HepG2 (cell line): Measurements from ENCODE around the gene S100A5. TPM values are rescaled to one million over a fixed set of nuclear protein-coding genes. Genes with fewer than 3 reads are reported as not detected.

Experiments
- HINFP ChIP-seq: sonication (generic); formaldehyde crosslinking; IDR thresholded peaks from 2 replicates; pipeline ENCODE4 v1.4.0; 2020; ENCODE audit warnings: low read depth, mild to moderate bottlenecking, missing genetic modification reagents
- HOMEZ ChIP-seq: IDR thresholded peaks from 2 replicates; pipeline ENCODE4 v1.6.1; 2016; ENCODE audit warnings: low read depth
- IKZF5 ChIP-seq: IDR thresholded peaks from 2 replicates; pipeline ENCODE4 v1.6.1; 2018; ENCODE audit warnings: missing genetic modification reagents, mild to moderate bottlenecking, missing compliant biosample characterization
- JUN ChIP-seq: sonication (generic); formaldehyde crosslinking; IDR thresholded peaks from 2 replicates; pipeline ENCODE4 v1.4.0; 2020; ENCODE audit warnings: mild to moderate bottlenecking, missing genetic modification reagents
- KAT7 ChIP-seq: IDR thresholded peaks from 2 replicates; pipeline ENCODE4 v1.6.1; 2018; ENCODE audit warnings: borderline replicate concordance, missing compliant biosample characterization
- KDM1A ChIP-seq: IDR thresholded peaks from 2 replicates; pipeline ENCODE4 v1.6.1; 2016; ENCODE audit warnings: missing compliant biosample characterization
- KIAA2018 ChIP-seq: sonication (generic); formaldehyde crosslinking; IDR thresholded peaks from 2 replicates; pipeline ENCODE4 v1.5.0; 2020; ENCODE audit warnings: mild to moderate bottlenecking, missing genetic modification reagents, borderline replicate concordance
- MXD4 ChIP-seq: IDR thresholded peaks from 2 replicates; pipeline ENCODE4 v1.6.1; 2016; ENCODE audit warnings: mild to moderate bottlenecking, missing biosample characterization, missing genetic modification reagents
- NFE2L1 ChIP-seq: sonication (generic); formaldehyde crosslinking; IDR thresholded peaks from 2 replicates; pipeline ENCODE4 v1.4.0; 2020; ENCODE audit warnings: missing genetic modification reagents, mild to moderate bottlenecking, borderline replicate concordance
- REXO4 ChIP-seq: sonication (generic); formaldehyde crosslinking; IDR thresholded peaks from 2 replicates; pipeline ENCODE4 v1.8.0; 2022; ENCODE audit warnings: missing genetic modification reagents, mild to moderate bottlenecking, borderline replicate concordance
- SNRNP70 ChIP-seq: fragments of 200-400 bp; formaldehyde crosslinking; IDR thresholded peaks from 2 replicates; pipeline ENCODE4 v1.6.1; 2017; ENCODE audit warnings: mild to moderate bottlenecking, low read depth, low read length, moderate library complexity
- THAP9 ChIP-seq: sonication (generic); formaldehyde crosslinking; IDR thresholded peaks from 2 replicates; pipeline ENCODE4; 2020; ENCODE audit warnings: missing genetic modification reagents, mild to moderate bottlenecking, borderline replicate concordance
- ZNF720 ChIP-seq: sonication (generic); formaldehyde crosslinking; IDR thresholded peaks from 2 replicates; pipeline ENCODE4 v1.4.0; 2020; ENCODE audit warnings: missing genetic modification reagents
- polyA plus RNA-seq, 8 experiments: library from polyadenylated mRNA; depleted of rRNA in 3 of 8; stranded (reverse) in 7 of 8; unstranded in 1 of 8; fragments of >200 nt; fragmentation: Illumina TruSeq in 4 of 8; extraction: Trizol in 4 of 8; gene quantifications; 2 replicates each; pipeline versions ENCODE4 v1.2.1 to v1.2.3, GENCODE V29; 2011 to 2016; ENCODE audit warnings: low read depth in 4 of 8, missing spikeins in 1 of 8, mixed read lengths in 1 of 8; ENCODE audit not compliant: insufficient read depth in 1 of 8
- total RNA-seq, 5 experiments: library from RNA; depleted of rRNA; stranded (reverse); fragments of >200 nt; fragmentation: Illumina TruSeq; extraction: Trizol; gene quantifications; 2 replicates each; pipeline ENCODE4 v1.2.3, GENCODE V29; 2016; ENCODE audit warnings: low read depth in 1 of 5
- TF ChIP-seq, protein P1 (sequence below): sonication (generic); formaldehyde crosslinking; IDR thresholded peaks from 2 replicates; pipeline ENCODE4 v1.5.0; 2020; ENCODE audit warnings: missing genetic modification reagents, mild to moderate bottlenecking, borderline replicate concordance

Gene S100A5
- total and polyA plus RNA-seq, 2 of the 13 experiments (the other 11 are each of a cell fraction or from before 2014, with no cell fraction given) = not detected

- TF ChIP-seq HOMEZ (no peak), NFE2L1 (CRISPR knock-in tag) (no peak), KDM1A (CRISPR knock-in tag) (no peak), MXD4 (no peak), HINFP (CRISPR knock-in tag) (no peak), IKZF5 (CRISPR knock-in tag) (peak; percentile 44; the same call in 1 of the 2 replicates), KAT7 (no peak), ZNF720 (CRISPR knock-in tag) (no peak), SNRNP70 (no peak), KIAA2018 (CRISPR knock-in tag) (no peak), REXO4 (CRISPR knock-in tag) (no peak), JUN (CRISPR knock-in tag) (no peak), THAP9 (no peak)
- TF ChIP-seq, protein P1, sequence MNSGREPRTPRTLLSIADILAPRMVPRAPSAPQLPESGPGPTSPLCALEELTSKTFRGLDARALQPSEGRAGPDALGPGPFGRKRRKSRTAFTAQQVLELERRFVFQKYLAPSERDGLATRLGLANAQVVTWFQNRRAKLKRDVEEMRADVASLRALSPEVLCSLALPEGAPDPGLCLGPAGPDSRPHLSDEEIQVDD (CRISPR knock-in tag) = no peak
Measured at GRCh38 chr1:153572569-153573015, 31.9 kb upstream of the S100A5 start (continued).
